Sigmoid colon (tissue), 7 donors: ENCODE results near the gene CLECL1. TPM values are rescaled to one million over a fixed set of nuclear protein-coding genes. Genes with fewer than 3 reads are reported as not detected.

Source experiments
- DNase-seq: peaks from one replicate; pipeline ENCODE4 v3.0.0-alpha.2; 2019
- H3K27ac ChIP-seq, 4 donors: fragments of 200-600 bp; sonication (generic); one replicate each; pipeline ENCODE4 v1.5.1; 2016 to 2019; ENCODE audit warnings: mild to moderate bottlenecking in 1 of 4
- H3K27me3 ChIP-seq, 3 donors: fragments of 200-600 bp; sonication (generic); one replicate each; pipeline ENCODE4 v1.5.1; 2019; ENCODE audit warnings: mild to moderate bottlenecking in 1 of 3
- H3K36me3 ChIP-seq, 4 donors: fragments of 200-600 bp; sonication (generic); one replicate each; pipeline ENCODE4 v1.5.1; 2016 to 2019
- H3K4me1 ChIP-seq, 4 donors: fragments of 200-600 bp; sonication (generic); one replicate each; pipeline ENCODE4 v1.5.1; 2017 to 2019
- H3K4me3 ChIP-seq, 4 donors: fragments of 200-600 bp; sonication (generic); one replicate each; pipeline ENCODE4 v1.5.1; 2017 to 2019; ENCODE audit warnings: mild to moderate bottlenecking in 2 of 4, moderate library complexity in 1 of 4
- H3K9me3 ChIP-seq, 4 donors: fragments of 200-600 bp in 3 of 4; sonication (generic) in 3 of 4; one replicate each; pipeline versions ENCODE4 v1.5.1 to v1.6.1; 2013 to 2019
- CTCF ChIP-seq, 4 experiments: fragments of 450-650 bp in 3 of 4; fragments of 200-600 bp in 1 of 4; IDR thresholded peaks; one replicate each; pipeline ENCODE4 v1.5.1; 2016 to 2019; ENCODE audit warnings: antibody characterized with exemption in 4 of 4, mild to moderate bottlenecking in 3 of 4, moderate library complexity in 2 of 4
- EP300 ChIP-seq, 4 donors: sonication (generic); formaldehyde crosslinking; IDR thresholded peaks; one replicate each; pipeline ENCODE4 v1.6.1; 2017; ENCODE audit warnings: antibody characterized with exemption in 4 of 4
- POLR2A ChIP-seq, 2 donors: fragments of 450-650 bp; IDR thresholded peaks; one replicate each; pipeline ENCODE4 v1.6.1; 2016; ENCODE audit warnings: antibody characterized with exemption in 2 of 2, mild to moderate bottlenecking in 2 of 2, moderate library complexity in 2 of 2
- POLR2AphosphoS5 ChIP-seq, 4 donors: sonication (generic); formaldehyde crosslinking; IDR thresholded peaks; one replicate each; pipeline ENCODE4 v1.6.1; 2017; ENCODE audit warnings: antibody characterized with exemption in 4 of 4
- WGBS, 2 donors: extraction: QIAGEN DNeasy Blood & Tissue Kit; methylation state at CpG; one replicate each; pipeline ENCODE4 v1.1.7; 2013; 5-methylcytosine and 5-hydroxymethylcytosine counted together
- intact Hi-C: fragments of 100-400 bp; cut with DNase I; formaldehyde crosslinking; loops from one replicate; pipeline ENCODE4 v1.15.1; 2023
- polyA plus RNA-seq, 3 donors: library from polyadenylated mRNA; stranded (reverse); fragments of 200-250 nt; gene quantifications; one replicate each; pipeline ENCODE4 v1.2.3, GENCODE V29; 2013
- total RNA-seq, 4 donors: library from RNA; depleted of rRNA; stranded (reverse); fragments of >200 nt; gene quantifications; one replicate each; pipeline ENCODE4 v1.1.0, GENCODE V29; 2016
- donor health status: healthy with polysubstance abuse.
- donor health status: Bipolar disorder and iron deficiency.
- donor health status: healthy.

CLECL1 gene
- total and polyA plus RNA-seq, 7 donors = 4.5 TPM; not detected in 6

DNA sequence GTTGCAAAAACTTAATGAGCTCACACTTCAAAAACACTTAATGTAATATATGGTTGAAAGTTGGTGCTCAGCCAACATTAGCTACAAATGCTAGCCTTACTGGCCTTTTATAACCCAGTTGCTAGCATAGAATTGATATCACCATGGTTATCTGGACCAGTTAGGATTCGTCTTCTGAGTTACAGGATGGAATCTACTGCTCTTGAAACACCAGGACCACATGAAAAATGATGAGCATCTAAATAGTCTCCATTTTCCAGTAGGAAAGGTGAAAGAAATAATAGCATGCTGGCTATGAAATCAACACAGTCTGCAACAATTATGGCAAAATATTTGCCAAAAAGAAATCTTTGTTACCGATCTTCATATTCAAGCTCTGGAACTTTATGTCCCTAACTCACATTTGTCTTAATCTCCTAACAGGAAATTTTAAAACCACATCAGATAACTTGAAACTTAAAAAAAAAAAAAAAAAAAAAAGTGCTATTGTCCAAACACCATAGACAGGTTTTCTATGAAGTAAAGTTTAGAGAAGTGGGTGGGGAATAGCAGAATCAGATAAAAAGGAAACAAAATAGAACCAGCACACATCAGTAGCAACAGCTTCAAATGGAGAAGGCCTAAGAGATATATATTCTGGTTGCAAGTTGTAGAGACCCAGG lies 40.5 kb upstream of the CLECL1 start:
- Histone ChIP-seq H3K4me1 (no peaks in the 10 kb centered on the region), H3K4me3 (no peak overlapping the region), H3K36me3 (no peaks in the 10 kb centered on the region), H3K9me3 (no peaks in the 10 kb centered on the region), H3K27ac (no peak overlapping the region), H3K27me3 (no peaks in the 10 kb centered on the region)
- WGBS, 2 donors = 60 to 62% methylated on average over 2 of the region's 2 CpGs
- DNase-seq = no peak
- intact Hi-C loops = no loop called here
- TF ChIP-seq POLR2AphosphoS5 (IDR thresholded peaks at IDR 0.05) (no peak), CTCF (IDR thresholded peaks at IDR 0.05) (no peak), EP300 (IDR thresholded peaks at IDR 0.05) (no peak), POLR2A (IDR thresholded peaks at IDR 0.05) (no peak)

- TF ChIP-seq POLR2AphosphoS5 (IDR thresholded peaks at IDR 0.05) (no peak), POLR2A (IDR thresholded peaks at IDR 0.05) (no peak), CTCF (IDR thresholded peaks at IDR 0.05) (no peak), EP300 (IDR thresholded peaks at IDR 0.05) (no peak)
- Histone ChIP-seq H3K27me3 (no peaks in the 10 kb centered on the region), H3K27ac (no peak overlapping the region), H3K9me3 (no peaks in the 10 kb centered on the region), H3K36me3 (no peaks in the 10 kb centered on the region), H3K4me1 (no peaks in the 10 kb centered on the region), H3K4me3 (no peak overlapping the region)
- intact Hi-C loops = no loop called here
- no peak for DNase-seq
- WGBS, 2 donors = 39 to 61% methylated on average over 2 of the region's 2 CpGs
Observed at GRCh38 chr12:9763025-9763424, 30.1 kb upstream of the CLECL1 start.

DNA sequence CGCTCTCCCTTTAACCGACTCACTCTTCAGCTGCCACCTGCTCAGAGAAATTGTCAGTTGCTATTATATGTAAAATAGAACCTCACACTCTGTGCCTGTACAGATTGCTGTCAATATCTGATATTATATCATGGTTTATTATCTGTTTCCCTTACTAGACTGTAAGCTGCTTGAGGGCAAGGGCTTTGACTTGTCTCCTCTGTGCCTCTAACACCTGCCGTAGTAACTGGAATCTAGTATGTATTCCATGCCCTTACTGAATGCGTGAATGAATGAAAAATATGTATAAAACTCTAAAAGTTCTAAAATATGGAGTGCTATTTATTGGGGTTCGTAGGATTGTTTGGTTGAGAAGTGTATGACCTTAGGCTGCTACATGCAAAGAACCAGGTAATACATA lies 29.5 kb upstream of the CLECL1 start:
- DNase-seq = no peak
- no peak overlapping the region for H3K4me3 ChIP-seq
- H3K27me3 ChIP-seq = no peaks in the 10 kb centered on the region
- no peak for TF ChIP-seq CTCF (IDR thresholded peaks at IDR 0.05)
- TF ChIP-seq EP300 (IDR thresholded peaks at IDR 0.05) = no peak
- TF ChIP-seq POLR2AphosphoS5 (IDR thresholded peaks at IDR 0.05) = no peak
- no peak for TF ChIP-seq POLR2A (IDR thresholded peaks at IDR 0.05)
- H3K27ac ChIP-seq = no peak overlapping the region
- H3K36me3 ChIP-seq = no peaks in the 10 kb centered on the region
- 89 to 96% methylated on average over 5 of the region's 5 CpGs for WGBS, 2 donors
- H3K4me1 ChIP-seq = no peaks in the 10 kb centered on the region
- H3K9me3 ChIP-seq = no peaks in the 10 kb centered on the region
- intact Hi-C loops = no loop called here

DNA sequence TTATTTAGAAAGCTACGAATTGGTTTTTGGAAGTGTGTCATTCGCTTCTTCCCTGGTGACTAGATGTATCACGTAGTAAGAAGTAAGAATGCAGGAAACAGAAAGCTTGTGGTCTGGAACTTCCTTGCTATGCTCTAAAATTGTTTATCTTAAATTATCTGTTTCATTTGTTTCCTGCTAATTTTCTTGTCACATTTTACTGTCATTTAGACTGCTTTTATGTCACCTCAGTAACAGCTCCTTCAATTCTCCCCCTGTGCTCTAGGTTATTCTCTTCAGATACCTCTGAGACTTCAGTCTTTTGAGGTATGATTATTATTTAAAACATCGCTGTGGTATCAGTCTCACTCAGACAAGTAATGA lies 28.5 kb upstream of the CLECL1 start:
- intact Hi-C loops = no loop called here

More for the DNA sequence above, 28.5 kb upstream of the CLECL1 start:
- TF ChIP-seq CTCF (IDR thresholded peaks at IDR 0.05) = no peak
- TF ChIP-seq POLR2A (IDR thresholded peaks at IDR 0.05) = no peak
- TF ChIP-seq EP300 (IDR thresholded peaks at IDR 0.05) = no peak
- TF ChIP-seq POLR2AphosphoS5 (IDR thresholded peaks at IDR 0.05) = peak in 1 of 4 donors; percentile 24
- no peaks in the 10 kb centered on the region for H3K4me1 ChIP-seq
- no peaks in the 10 kb centered on the region for H3K27me3 ChIP-seq
- no peak overlapping the region for H3K4me3 ChIP-seq
- H3K9me3 ChIP-seq = no peaks in the 10 kb centered on the region
- DNase-seq = no peak
- peak overlapping the region in 1 of 4 donors; percentile 16 for H3K27ac ChIP-seq
- no peaks in the 10 kb centered on the region for H3K36me3 ChIP-seq
- WGBS, 2 donors = 33 to 76% methylated on average over 4 of the region's 4 CpGs
